ENCODE data around the gene RIN3. TPM values are rescaled to one million over a fixed set of nuclear protein-coding genes. Genes with fewer than 3 reads are reported as not detected.

Gene RIN3
- total and polyA plus RNA-seq, 2 donors (not counting 3 experiments of a cell fraction or from before 2014, with no cell fraction given): 5.1 to 20.8 TPM

DNA sequence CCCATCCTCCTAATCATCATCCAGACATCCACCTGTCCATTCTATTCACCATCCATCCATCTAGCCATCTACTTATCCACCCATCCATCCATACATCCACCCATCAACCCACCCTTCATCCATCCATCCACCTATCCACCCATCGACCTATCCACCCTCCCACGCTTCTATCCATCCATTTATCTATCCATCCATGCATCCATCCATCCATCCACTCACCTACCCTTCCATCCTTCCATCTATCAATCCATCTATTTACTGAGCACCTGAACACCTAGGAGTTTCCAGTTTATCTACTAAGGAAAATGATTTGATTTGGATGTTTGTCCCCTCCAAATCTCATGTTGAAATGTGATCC lies 7.5 kb downstream of the RIN3 start:
- Histone ChIP-seq H3K27ac (ENCODE audit: insufficient read depth, low read depth, low read length) (no peak overlapping the region), H3K79me2 (ENCODE audit: control insufficient read depth, insufficient read depth, low read length) (no peaks in the 10 kb centered on the region), H3K4me2 (ENCODE audit: insufficient read depth, low read length) (no peak overlapping the region), H4K20me1 (replicated peaks; ENCODE audit: control insufficient read depth, extremely low read depth, insufficient read depth, low read length) (no peaks in the 10 kb centered on the region), H3K9ac (replicated peaks; ENCODE audit: extremely low read depth, insufficient read depth, low read length) (no peak overlapping the region), H3K9me1 (replicated peaks; ENCODE audit: control insufficient read depth, extremely low read depth, insufficient read depth, low read length) (no peaks in the 10 kb centered on the region), H3K9me3 (replicated peaks; ENCODE audit: control insufficient read depth, insufficient read depth, low read length) (no peaks in the 10 kb centered on the region), H3K4me3 (replicated peaks in 1 of 3; ENCODE audit: insufficient read depth in 1 of 3, low read depth in 1 of 3, low read length in 3 of 3) (no peak overlapping the region), H3K4me1 (ENCODE audit: control insufficient read depth, extremely low read depth, insufficient read depth, low read length) (no peaks in the 10 kb centered on the region), H3K27me3 (ENCODE audit: control insufficient read depth in 2 of 2, insufficient read depth in 2 of 2, low read length in 2 of 2) (no peaks in the 10 kb centered on the region), H3K36me3 (ENCODE audit: control insufficient read depth in 2 of 2, extremely low read depth in 1 of 2, insufficient read depth in 2 of 2, low read length in 2 of 2) (no peaks in the 10 kb centered on the region), H2AFZ (ENCODE audit: low read depth, low read length) (no peak overlapping the region)
- intact Hi-C loops (cut with micrococcal nuclease) (no loop called here), dilution Hi-C loops (cut with MboI; ENCODE audit: extremely low pct_ligation_motif_present, low sequenced_read_pairs) (no loop called here)
- BruUV-seq (replicated peaks): no TSS peak
- CTCF ChIA-PET: no interaction called here
- POLR2A ChIA-PET: no interaction called here
- no peak for FAIRE-seq
- TF ChIP-seq GATA2 (IDR thresholded peaks at IDR 0.05; ENCODE audit: insufficient read depth, insufficient read length, low read depth, low read length): no peak
- TF ChIP-seq, protein P1, sequence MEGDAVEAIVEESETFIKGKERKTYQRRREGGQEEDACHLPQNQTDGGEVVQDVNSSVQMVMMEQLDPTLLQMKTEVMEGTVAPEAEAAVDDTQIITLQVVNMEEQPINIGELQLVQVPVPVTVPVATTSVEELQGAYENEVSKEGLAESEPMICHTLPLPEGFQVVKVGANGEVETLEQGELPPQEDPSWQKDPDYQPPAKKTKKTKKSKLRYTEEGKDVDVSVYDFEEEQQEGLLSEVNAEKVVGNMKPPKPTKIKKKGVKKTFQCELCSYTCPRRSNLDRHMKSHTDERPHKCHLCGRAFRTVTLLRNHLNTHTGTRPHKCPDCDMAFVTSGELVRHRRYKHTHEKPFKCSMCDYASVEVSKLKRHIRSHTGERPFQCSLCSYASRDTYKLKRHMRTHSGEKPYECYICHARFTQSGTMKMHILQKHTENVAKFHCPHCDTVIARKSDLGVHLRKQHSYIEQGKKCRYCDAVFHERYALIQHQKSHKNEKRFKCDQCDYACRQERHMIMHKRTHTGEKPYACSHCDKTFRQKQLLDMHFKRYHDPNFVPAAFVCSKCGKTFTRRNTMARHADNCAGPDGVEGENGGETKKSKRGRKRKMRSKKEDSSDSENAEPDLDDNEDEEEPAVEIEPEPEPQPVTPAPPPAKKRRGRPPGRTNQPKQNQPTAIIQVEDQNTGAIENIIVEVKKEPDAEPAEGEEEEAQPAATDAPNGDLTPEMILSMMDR (IDR thresholded peaks at IDR 0.05; ENCODE audit: extremely low read depth in 1 of 2, insufficient read depth in 1 of 2, low read depth in 1 of 2, low read length in 2 of 2): no peak
- no peak for TF ChIP-seq EZH2 (IDR thresholded peaks at IDR 0.05; ENCODE audit: borderline replicate concordance, low read depth, low read length, severe bottlenecking)
- TF ChIP-seq, protein P2, sequence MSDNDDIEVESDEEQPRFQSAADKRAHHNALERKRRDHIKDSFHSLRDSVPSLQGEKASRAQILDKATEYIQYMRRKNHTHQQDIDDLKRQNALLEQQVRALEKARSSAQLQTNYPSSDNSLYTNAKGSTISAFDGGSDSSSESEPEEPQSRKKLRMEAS (IDR thresholded peaks at IDR 0.05; ENCODE audit: insufficient read depth, insufficient read length): no peak
- no peak for TF ChIP-seq MYC (IDR thresholded peaks at IDR 0.05; ENCODE audit: low read depth, low read length)
- TF ChIP-seq FOS (IDR thresholded peaks at IDR 0.05; ENCODE audit: borderline replicate concordance, insufficient read depth, low read length): no peak
- no peak for TF ChIP-seq JUN (IDR thresholded peaks at IDR 0.05; ENCODE audit: borderline replicate concordance, insufficient read depth, insufficient read length, low read depth)
- TF ChIP-seq POLR2A (IDR thresholded peaks at IDR 0.05; ENCODE audit: low read depth, low read length): no peak
- no peak for DNase-seq (ENCODE audit: low read depth, low spot score)
